HEK293 (cell line): ENCODE results near the gene JOSD1.
A peak's percentile ranks its signal among the peaks of the same experiment; 100 is the strongest.

Source experiments
- CTCF ChIA-PET: fragments of 350-600 bp; formaldehyde crosslinking; extraction: SDS; loops from one replicate; lab custom pipeline; 2021; ENCODE audit warnings: antibody characterized with exemption; lab: Yijun Ruan, JAX
- POLR2A ChIA-PET: fragments of 300-600 bp; formaldehyde crosslinking; extraction: SDS; loops from one replicate; lab custom pipeline; 2020; ENCODE audit warnings: antibody characterized with exemption, inconsistent platforms; lab: Yijun Ruan, JAX
- H3K27ac ChIP-seq: fragments of 200-500 bp; sonication (Bioruptor generic); 2 replicates; pipeline ENCODE4 v1.5.1; 2014; ENCODE audit warnings: low read depth, low read length, control low read depth, inconsistent platforms; ENCODE audit errors: extremely low read depth
- H3K36me3 ChIP-seq, 2 experiments: fragments of 200-500 bp in 1 of 2; sonication (Bioruptor generic) in 1 of 2; 1 replicate in 1 of 2; 2 replicates in 1 of 2; pipeline ENCODE4 v1.5.1; 2014 to 2017; ENCODE audit warnings: inconsistent platforms in 2 of 2, low read length in 2 of 2; ENCODE audit not compliant: control insufficient read depth in 2 of 2, insufficient read depth in 1 of 2
- H3K4me1 ChIP-seq: fragments of 200-500 bp; sonication (Bioruptor generic); 2 replicates; pipeline ENCODE4 v1.5.1; 2014; ENCODE audit warnings: mild to moderate bottlenecking, low read length, inconsistent platforms; ENCODE audit not compliant: control insufficient read depth, insufficient read depth
- H3K4me3 ChIP-seq: 2 replicates; pipeline ENCODE4 v1.5.1; 2011; ENCODE audit warnings: low read depth, mild to moderate bottlenecking, control low read depth, low read length, moderate library complexity
- H3K9me3 ChIP-seq: fragments of 200-500 bp; sonication (Bioruptor generic); 2 replicates; pipeline ENCODE4 v1.5.1; 2014; ENCODE audit warnings: low read depth, low read length, inconsistent platforms; ENCODE audit not compliant: control insufficient read depth, insufficient read depth
- KLF9 ChIP-seq: fragments of 450-650 bp; formaldehyde crosslinking; IDR thresholded peaks from 2 replicates; pipeline ENCODE4 v1.5.1; 2016; ENCODE audit warnings: missing biosample characterization, missing genetic modification characterization, low read depth
- MZF1 ChIP-seq: fragments of 450-650 bp; formaldehyde crosslinking; IDR thresholded peaks from 2 replicates; pipeline ENCODE4 v1.5.1; 2017; ENCODE audit warnings: missing biosample characterization, missing genetic modification characterization, borderline replicate concordance
- PRDM1 ChIP-seq: fragments of 450-650 bp; formaldehyde crosslinking; IDR thresholded peaks from 2 replicates; pipeline ENCODE4; 2016; ENCODE audit warnings: missing biosample characterization, missing genetic modification characterization
- SALL2 ChIP-seq: fragments of 450-650 bp; formaldehyde crosslinking; IDR thresholded peaks from 2 replicates; pipeline ENCODE4 v1.5.0; 2017; ENCODE audit warnings: missing biosample characterization, mild to moderate bottlenecking, missing genetic modification characterization, borderline replicate concordance
- SCRT1 ChIP-seq: fragments of 450-650 bp; formaldehyde crosslinking; IDR thresholded peaks from 2 replicates; pipeline ENCODE4 v1.5.1; 2016; ENCODE audit warnings: missing biosample characterization, missing genetic modification characterization, borderline replicate concordance
- WT1 ChIP-seq: fragments of 450-650 bp; formaldehyde crosslinking; IDR thresholded peaks from 2 replicates; pipeline ENCODE4 v1.5.1; 2016; ENCODE audit warnings: missing biosample characterization, missing genetic modification characterization
- YY2 ChIP-seq: fragments of 450-650 bp; formaldehyde crosslinking; IDR thresholded peaks from 2 replicates; pipeline ENCODE4 v1.5.1; 2016; ENCODE audit warnings: missing biosample characterization, missing genetic modification characterization
- ZBTB48 ChIP-seq: fragments of 450-650 bp; formaldehyde crosslinking; IDR thresholded peaks from 2 replicates; pipeline ENCODE4 v1.5.1; 2016; ENCODE audit warnings: missing biosample characterization, missing genetic modification characterization
- ZIC2 ChIP-seq: fragments of 450-650 bp; formaldehyde crosslinking; IDR thresholded peaks from 2 replicates; pipeline ENCODE4 v1.5.1; 2016; ENCODE audit warnings: missing biosample characterization, missing genetic modification characterization
- ZNF112 ChIP-seq: fragments of 450-650 bp; formaldehyde crosslinking; IDR thresholded peaks from 2 replicates; pipeline ENCODE4 v1.5.0; 2017; ENCODE audit warnings: missing biosample characterization, missing genetic modification characterization
- ZNF114 ChIP-seq: fragments of 450-650 bp; formaldehyde crosslinking; IDR thresholded peaks from 2 replicates; pipeline ENCODE4 v1.5.0; 2017; ENCODE audit warnings: missing biosample characterization, missing genetic modification characterization
- ZNF175 ChIP-seq: fragments of 450-650 bp; formaldehyde crosslinking; IDR thresholded peaks from 2 replicates; pipeline ENCODE4 v1.5.1; 2016; ENCODE audit warnings: missing biosample characterization, missing genetic modification characterization
- ZNF18 ChIP-seq: fragments of 450-650 bp; formaldehyde crosslinking; IDR thresholded peaks from 2 replicates; pipeline ENCODE4 v1.5.1; 2016; ENCODE audit warnings: missing biosample characterization, missing genetic modification characterization
- ZNF354C ChIP-seq: fragments of 450-650 bp; formaldehyde crosslinking; IDR thresholded peaks from 2 replicates; pipeline ENCODE4 v1.5.1; 2016; ENCODE audit warnings: missing biosample characterization, missing genetic modification characterization, low read depth, borderline replicate concordance
- ZNF362 ChIP-seq: fragments of 450-650 bp; formaldehyde crosslinking; IDR thresholded peaks from 2 replicates; pipeline ENCODE4 v1.5.1; 2016; ENCODE audit warnings: missing biosample characterization, missing genetic modification characterization
- ZNF366 ChIP-seq: fragments of 450-650 bp; formaldehyde crosslinking; conservative IDR thresholded peaks from 2 replicates; pipeline ENCODE4 v1.5.1; 2016; ENCODE audit warnings: missing biosample characterization, missing genetic modification characterization
- ZNF521 ChIP-seq: fragments of 450-650 bp; formaldehyde crosslinking; IDR thresholded peaks from 2 replicates; pipeline ENCODE4 v1.5.1; 2017; ENCODE audit warnings: missing biosample characterization, mild to moderate bottlenecking, missing genetic modification characterization
- ZNF561 ChIP-seq: fragments of 450-650 bp; IDR thresholded peaks from 2 replicates; pipeline ENCODE4 v1.5.1; 2018; ENCODE audit warnings: missing biosample characterization, missing genetic modification characterization, borderline replicate concordance
- ZNF580 ChIP-seq: fragments of 450-650 bp; formaldehyde crosslinking; IDR thresholded peaks from 2 replicates; pipeline ENCODE4 v1.5.1; 2016; ENCODE audit warnings: missing biosample characterization, missing genetic modification characterization
- ZNF626 ChIP-seq: fragments of 450-650 bp; sonication (Bioruptor Pico); formaldehyde crosslinking; IDR thresholded peaks from 2 replicates; pipeline ENCODE4 v1.5.1; 2018; ENCODE audit warnings: missing biosample characterization, missing genetic modification characterization, inconsistent platforms
- ZNF639 ChIP-seq: fragments of 450-650 bp; formaldehyde crosslinking; IDR thresholded peaks from 2 replicates; pipeline ENCODE4 v1.5.1; 2016; ENCODE audit warnings: missing biosample characterization, missing genetic modification characterization
- ZNF660 ChIP-seq: fragments of 450-650 bp; IDR thresholded peaks from 2 replicates; pipeline ENCODE4 v1.5.1; 2018; ENCODE audit warnings: missing biosample characterization, mild to moderate bottlenecking, missing genetic modification characterization
- ZNF701 ChIP-seq: fragments of 450-650 bp; formaldehyde crosslinking; IDR thresholded peaks from 2 replicates; pipeline ENCODE4 v1.5.1; 2016; ENCODE audit warnings: missing biosample characterization, missing genetic modification characterization
- ZNF791 ChIP-seq: fragments of 450-650 bp; formaldehyde crosslinking; IDR thresholded peaks from 2 replicates; pipeline ENCODE4 v1.5.1; 2016; ENCODE audit warnings: missing biosample characterization, missing genetic modification characterization
- ZNF837 ChIP-seq: fragments of 450-650 bp; formaldehyde crosslinking; IDR thresholded peaks from 2 replicates; pipeline ENCODE4 v1.5.1; 2016; ENCODE audit warnings: missing biosample characterization, missing genetic modification characterization

JOSD1 gene

GRCh38 chr22:38700789-38701628, at the start of gene JOSD1 (continued):
- TF ChIP-seq WT1 (tag by site-specific recombination), result peak; percentile 59
- TF ChIP-seq ZNF791, result no peak
- 0 out of 2 replicates have a peak, but pooled peaks have one; percentile 74 for TF ChIP-seq SALL2
- no peak; the same call in 1 of the 2 replicates for TF ChIP-seq YY2 (tag by site-specific recombination)
- TF ChIP-seq ZNF112 (tag by site-specific recombination), result no peak
- peak; percentile 84 for TF ChIP-seq ZNF660 (tag by site-specific recombination)
- TF ChIP-seq ZNF580, result peak; percentile 96
- peak; percentile 64; the same call in 1 of the 2 replicates for TF ChIP-seq ZNF837 (tag by site-specific recombination)
- peak; percentile 86 for TF ChIP-seq ZIC2 (tag by site-specific recombination)
- peak; percentile 66 for TF ChIP-seq SCRT1
- TF ChIP-seq ZNF639, result peak; percentile 88
- peak; percentile 98 for TF ChIP-seq ZNF561 (tag by site-specific recombination)
- peak; percentile 98 for TF ChIP-seq MZF1 (tag by site-specific recombination)
- TF ChIP-seq ZNF626 (tag by site-specific recombination), result peak; percentile 18; the same call in 1 of the 2 replicates
- no peak for TF ChIP-seq PRDM1 (tag by site-specific recombination)
- TF ChIP-seq ZNF362 (tag by site-specific recombination), result no peak
- TF ChIP-seq ZNF114 (tag by site-specific recombination), result no peak
- peak; percentile 98 for TF ChIP-seq ZBTB48 (tag by site-specific recombination)
- TF ChIP-seq ZNF366 (tag by site-specific recombination), result peak; percentile 50; the same call in 1 of the 2 replicates
- no peak for TF ChIP-seq ZNF175 (tag by site-specific recombination)
- peak; percentile 69 for TF ChIP-seq KLF9 (tag by site-specific recombination)

- H3K9me3 ChIP-seq, result no peaks in the 10 kb centered on the region
- H3K36me3 ChIP-seq, result peaks cover 31 to 86% of the 10 kb centered on the region in 2 experiments
- ChIA-PET CTCF (interaction anchor here (0.6 to 0.9 kb wide), 3 partner anchors 16 to 258 kb away, joined by 3 to 6 read pairs (median 3); no protein-coding TSS in a partner anchor), POLR2A (no interaction called here)
- no peak overlapping the region for H3K27ac ChIP-seq
- H3K4me1 ChIP-seq, result peaks cover 5% of the 10 kb centered on the region; the same call in 1 of the 2 replicates
- TF ChIP-seq ZNF521 (tag by site-specific recombination) (no peak), ZNF18 (tag by site-specific recombination) (no peak), ZNF701 (tag by site-specific recombination) (no peak), ZNF660 (tag by site-specific recombination) (no peak), ZNF354C (no peak)
- H3K4me3 ChIP-seq, result no peak overlapping the region
These were observed 49.4 kb upstream of the JOSD1 start for GRCh38 chr22:38750104-38750503.
